SH-SY5Y (cell line): ENCODE data around the gene HOXB7.

Source experiments
- GATA2 ChIP-seq: IDR thresholded peaks from 2 replicates; pipeline ENCODE4 v1.6.1; 2011; ENCODE audit warnings: mild to moderate bottlenecking, low read depth, low read length
- GATA3 ChIP-seq: IDR thresholded peaks from 2 replicates; pipeline ENCODE4 v1.6.1; 2011; ENCODE audit warnings: low read depth, mild to moderate bottlenecking, low read length, moderate library complexity

- no peak for TF ChIP-seq GATA2
- no peak for TF ChIP-seq GATA3
These were observed 5.4 kb downstream of the HOXB7 start for GRCh38 chr17:48605409-48605919.
